Cardiac muscle cell (in vitro differentiated cells and primary cell): ENCODE measurements around the gene CUTA. TPM values are rescaled to one million over a fixed set of nuclear protein-coding genes. Genes with fewer than 3 reads are reported as not detected.

Experiments
- DNase-seq, 2 donors: peaks; one replicate each; pipeline versions ENCODE4 v3.0.0 to v3.0.0-alpha.2; 2010 to 2017; ENCODE audit warnings: low read depth in 1 of 2, low spot score in 1 of 2
- H3K27ac ChIP-seq: fragments of 200-600 bp; sonication (generic); 2 replicates; pipeline ENCODE4 v1.5.1; 2016
- H3K27me3 ChIP-seq: fragments of 200-600 bp; sonication (generic); 2 replicates; pipeline ENCODE4 v1.6.0; 2016; ENCODE audit warnings: control low read depth
- H3K36me3 ChIP-seq: fragments of 200-600 bp; sonication (generic); 2 replicates; pipeline ENCODE4 v1.5.1; 2016; ENCODE audit warnings: control low read depth
- H3K4me1 ChIP-seq: fragments of 200-600 bp; sonication (generic); 2 replicates; pipeline ENCODE4 v1.8.1; 2017; ENCODE audit warnings: low read depth, mild to moderate bottlenecking, mixed run types
- H3K4me3 ChIP-seq: fragments of 200-600 bp; sonication (generic); 2 replicates; pipeline ENCODE4 v1.5.1; 2016; ENCODE audit warnings: mild to moderate bottlenecking
- H3K9me3 ChIP-seq: fragments of 200-600 bp; sonication (generic); 2 replicates; pipeline ENCODE4 v1.5.1; 2017; ENCODE audit warnings: low read depth, mild to moderate bottlenecking, control low read depth
- polyA plus RNA-seq: library from polyadenylated mRNA; unstranded; fragments of >200 nt; fragmentation: Nextera tagmentation; extraction: Ambion mirVana; gene quantifications from 2 replicates; pipeline ENCODE4 v1.2.1, GENCODE V29; 2016
- total RNA-seq: library from RNA; depleted of rRNA; stranded (reverse); fragments of >200 nt; gene quantifications from 2 replicates; pipeline ENCODE4 v1.2.3, GENCODE V29; 2016
- TF ChIP-seq, protein P1 (sequence below): IDR thresholded peaks from 2 replicates; pipeline ENCODE4 v1.5.1; 2012; ENCODE audit warnings: low read depth, mild to moderate bottlenecking, low read length

CUTA gene
- total and polyA plus RNA-seq, 2 experiments from 2014 or later: 304 to 501 TPM

DNA sequence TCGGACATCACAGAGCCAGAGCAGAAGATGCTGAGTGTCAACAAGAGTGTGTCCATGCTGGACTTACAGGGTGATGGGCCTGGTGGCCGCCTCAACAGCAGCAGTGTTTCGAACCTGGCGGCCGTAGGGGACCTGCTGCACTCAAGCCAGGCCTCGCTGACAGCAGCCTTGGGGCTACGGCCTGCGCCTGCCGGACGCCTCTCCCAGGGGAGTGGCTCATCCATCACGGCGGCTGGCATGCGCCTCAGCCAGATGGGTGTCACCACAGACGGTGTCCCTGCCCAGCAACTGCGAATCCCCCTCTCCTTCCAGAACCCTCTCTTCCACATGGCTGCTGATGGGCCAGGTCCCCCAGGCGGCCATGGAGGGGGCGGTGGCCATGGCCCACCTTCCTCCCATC is 25.1 kb upstream of the CUTA start:
- Histone ChIP-seq H3K9me3 (no peaks in the 10 kb centered on the region), H3K27ac (no peak overlapping the region), H3K4me1 (no peaks in the 10 kb centered on the region), H3K36me3 (peaks cover 48% of the 10 kb centered on the region), H3K27me3 (no peaks in the 10 kb centered on the region), H3K4me3 (no peak overlapping the region)
- DNase-seq: no peak
- TF ChIP-seq, protein P1, sequence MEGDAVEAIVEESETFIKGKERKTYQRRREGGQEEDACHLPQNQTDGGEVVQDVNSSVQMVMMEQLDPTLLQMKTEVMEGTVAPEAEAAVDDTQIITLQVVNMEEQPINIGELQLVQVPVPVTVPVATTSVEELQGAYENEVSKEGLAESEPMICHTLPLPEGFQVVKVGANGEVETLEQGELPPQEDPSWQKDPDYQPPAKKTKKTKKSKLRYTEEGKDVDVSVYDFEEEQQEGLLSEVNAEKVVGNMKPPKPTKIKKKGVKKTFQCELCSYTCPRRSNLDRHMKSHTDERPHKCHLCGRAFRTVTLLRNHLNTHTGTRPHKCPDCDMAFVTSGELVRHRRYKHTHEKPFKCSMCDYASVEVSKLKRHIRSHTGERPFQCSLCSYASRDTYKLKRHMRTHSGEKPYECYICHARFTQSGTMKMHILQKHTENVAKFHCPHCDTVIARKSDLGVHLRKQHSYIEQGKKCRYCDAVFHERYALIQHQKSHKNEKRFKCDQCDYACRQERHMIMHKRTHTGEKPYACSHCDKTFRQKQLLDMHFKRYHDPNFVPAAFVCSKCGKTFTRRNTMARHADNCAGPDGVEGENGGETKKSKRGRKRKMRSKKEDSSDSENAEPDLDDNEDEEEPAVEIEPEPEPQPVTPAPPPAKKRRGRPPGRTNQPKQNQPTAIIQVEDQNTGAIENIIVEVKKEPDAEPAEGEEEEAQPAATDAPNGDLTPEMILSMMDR: no peak

DNA sequence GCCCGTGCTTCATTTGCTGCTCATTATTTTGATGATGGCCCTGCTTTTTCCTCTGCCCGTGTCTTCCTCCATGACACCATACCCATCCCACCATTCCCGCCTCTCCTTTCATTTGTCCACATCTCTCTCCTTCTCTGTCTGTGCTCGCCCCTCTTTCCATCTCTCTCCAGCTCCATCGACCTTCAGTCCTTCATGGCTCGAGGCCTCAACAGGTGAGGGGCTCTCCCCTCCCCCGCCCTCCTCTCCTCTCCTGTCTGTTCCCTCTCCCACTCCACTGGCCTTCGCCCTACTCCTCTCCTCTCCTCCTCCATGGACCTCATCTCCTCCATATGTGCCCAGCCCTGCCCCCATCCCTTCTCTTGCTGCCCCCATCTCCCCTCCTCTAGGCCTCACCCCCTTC is 24.4 kb upstream of the CUTA start:
- TF ChIP-seq, protein P1: no peak
- no peaks in the 10 kb centered on the region for H3K4me1 ChIP-seq
- H3K27me3 ChIP-seq: no peaks in the 10 kb centered on the region
- H3K36me3 ChIP-seq: peaks cover 50% of the 10 kb centered on the region
- no peak for DNase-seq
- no peaks in the 10 kb centered on the region for H3K9me3 ChIP-seq
- no peak overlapping the region for H3K4me3 ChIP-seq
- H3K27ac ChIP-seq: no peak overlapping the region

DNA sequence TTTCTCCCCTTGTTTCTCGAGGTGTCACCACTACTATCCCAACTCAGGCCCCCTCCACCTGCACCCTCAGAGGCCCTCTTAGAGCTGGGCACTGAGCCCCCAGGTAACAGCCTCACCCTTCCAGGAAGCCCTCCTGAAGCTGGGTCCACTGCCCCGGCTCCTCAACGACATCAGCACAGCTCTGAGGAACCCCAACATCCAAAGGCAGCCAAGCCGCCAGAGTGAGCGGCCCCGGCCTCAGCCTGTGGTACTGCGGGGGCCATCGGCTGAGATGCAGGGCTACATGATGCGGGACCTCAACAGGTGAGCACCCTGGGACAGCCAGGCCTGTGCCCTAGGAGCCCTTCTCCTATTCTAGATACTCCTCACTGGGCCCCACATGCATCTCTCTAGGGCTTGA is 23.6 kb upstream of the CUTA start:
- H3K4me3 ChIP-seq: no peak overlapping the region
- no peaks in the 10 kb centered on the region for H3K27me3 ChIP-seq
- no peaks in the 10 kb centered on the region for H3K9me3 ChIP-seq
- no peak for DNase-seq
- TF ChIP-seq, protein P1: no peak
- no peaks in the 10 kb centered on the region for H3K4me1 ChIP-seq
- H3K27ac ChIP-seq: no peak overlapping the region
- H3K36me3 ChIP-seq: peaks cover 49% of the 10 kb centered on the region

DNA sequence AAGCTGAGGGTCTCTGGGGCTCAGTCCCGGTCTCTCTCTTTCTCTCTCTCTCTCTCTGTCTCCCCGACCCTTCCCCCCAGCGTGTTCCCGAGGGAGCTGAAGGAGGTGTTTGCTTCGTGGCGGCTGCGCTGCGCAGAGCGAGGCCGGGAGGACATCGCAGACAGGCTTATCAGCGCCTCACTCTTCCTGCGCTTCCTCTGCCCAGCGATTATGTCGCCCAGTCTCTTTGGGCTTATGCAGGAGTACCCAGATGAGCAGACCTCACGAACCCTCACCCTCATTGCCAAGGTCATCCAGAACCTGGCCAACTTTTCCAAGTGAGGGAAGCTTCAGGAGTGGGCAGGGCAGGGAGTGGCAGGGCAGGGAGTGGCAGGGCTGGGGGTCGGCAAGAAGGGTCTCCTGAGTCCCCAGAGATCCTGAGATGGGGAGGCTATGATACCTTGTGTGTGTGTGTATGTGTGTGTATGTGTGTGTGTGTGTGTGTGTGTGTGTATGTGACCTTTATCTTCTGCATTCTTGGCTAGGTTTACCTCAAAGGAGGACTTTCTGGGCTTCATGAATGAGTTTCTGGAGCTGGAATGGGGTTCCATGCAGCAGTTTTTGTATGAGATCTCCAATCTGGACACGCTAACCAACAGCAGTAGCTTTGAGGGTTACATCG is 22.9 kb upstream of the CUTA start:
- no peak for DNase-seq
- H3K4me3 ChIP-seq: no peak overlapping the region
- H3K27ac ChIP-seq: no peak overlapping the region
- H3K9me3 ChIP-seq: no peaks in the 10 kb centered on the region
- H3K4me1 ChIP-seq: no peaks in the 10 kb centered on the region
- H3K27me3 ChIP-seq: no peaks in the 10 kb centered on the region
- TF ChIP-seq, protein P1: no peak
- peaks cover 55% of the 10 kb centered on the region for H3K36me3 ChIP-seq

DNA sequence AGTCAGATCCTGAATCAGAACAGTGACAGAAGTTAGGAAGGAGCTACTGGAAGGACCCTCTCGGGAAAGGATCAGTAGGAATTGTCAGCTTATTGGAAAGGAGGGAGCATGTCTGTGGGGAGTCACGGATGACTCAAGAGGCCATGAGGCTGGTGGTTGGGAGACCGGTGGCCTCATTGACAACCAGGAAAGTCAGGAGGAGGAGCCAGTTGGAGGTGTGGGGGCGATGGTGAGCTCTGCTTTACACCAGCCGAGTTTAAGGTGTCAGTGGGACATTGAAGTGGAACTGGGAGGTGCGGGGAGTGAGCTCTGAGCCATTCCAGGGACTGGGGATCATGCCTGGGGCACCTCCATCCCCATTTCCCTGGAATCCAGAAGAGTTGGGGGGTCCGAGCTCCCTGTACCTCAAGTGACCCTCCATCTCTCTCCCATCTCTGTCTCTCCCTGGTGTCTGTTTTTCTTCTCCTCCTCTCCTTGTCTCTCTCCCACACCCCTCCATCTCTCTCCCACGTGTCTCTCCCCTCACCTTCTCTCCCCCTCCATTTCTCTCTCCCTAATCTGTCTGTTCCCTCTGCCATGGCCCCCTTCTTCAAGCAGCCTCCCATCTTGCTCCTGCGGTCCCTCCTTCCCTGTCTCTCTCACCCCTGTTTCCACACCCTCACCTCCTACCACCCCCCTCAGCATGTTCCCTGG is 22.2 kb upstream of the CUTA start:
- H3K4me1 ChIP-seq: no peaks in the 10 kb centered on the region
- H3K4me3 ChIP-seq: no peak overlapping the region
- no peaks in the 10 kb centered on the region for H3K27me3 ChIP-seq
- no peak for DNase-seq
- TF ChIP-seq, protein P1: no peak
- H3K36me3 ChIP-seq: peaks cover 57% of the 10 kb centered on the region
- no peak overlapping the region for H3K27ac ChIP-seq
- no peaks in the 10 kb centered on the region for H3K9me3 ChIP-seq
